RWPE1 (cell line): ENCODE measurements around the gene TOP3A.

Experiments
- CTCF ChIA-PET: fragments of 350-600 bp; sonication (Branson Sonifier 250); formaldehyde crosslinking; extraction: SDS; loops from one replicate; lab custom pipeline; 2021; lab: Yijun Ruan, JAX
- POLR2A ChIA-PET: fragments of 400-600 bp; formaldehyde crosslinking; extraction: SDS; loops from one replicate; lab custom pipeline; 2020; ENCODE audit warnings: antibody characterized with exemption; ENCODE audit not compliant: low non-redundant PET; lab: Yijun Ruan, JAX
- DNase-seq: peaks from one replicate; pipeline ENCODE4 v3.0.0; 2012; ENCODE audit warnings: low spot score
- H3K27ac ChIP-seq: fragments of 450-650 bp; 2 replicates; pipeline ENCODE4 v1.5.1; 2017
- CTCF ChIP-seq: fragments of 450-650 bp; conservative IDR thresholded peaks from 2 replicates; pipeline ENCODE4 v1.5.1; 2017; ENCODE audit warnings: low read depth, mild to moderate bottlenecking

TOP3A gene

GRCh38 chr17:18324140-18325050, 9.6 kb upstream of the TOP3A start:
- CTCF ChIA-PET = no interaction called here
- no peak for TF ChIP-seq CTCF
- POLR2A ChIA-PET = no interaction called here
- DNase-seq = no peak
- H3K27ac ChIP-seq = peak overlapping the region; percentile 20; the same call in 1 of the 2 replicates

GRCh38 chr17:18323507-18324139, 8.8 kb upstream of the TOP3A start:
- H3K27ac ChIP-seq = peak overlapping the region; percentile 20
- TF ChIP-seq CTCF = no peak
- ChIA-PET CTCF (no interaction called here), POLR2A (no interaction called here)
- no peak for DNase-seq

GRCh38 chr17:18323007-18323406, 8.2 kb upstream of the TOP3A start:
- DNase-seq = no peak
- no peak for TF ChIP-seq CTCF
- CTCF ChIA-PET = interaction anchor here (0.6 to 1.1 kb wide), 2 partner anchors 74 to 106 kb away, joined by 3 to 4 read pairs; no protein-coding TSS in a partner anchor
- POLR2A ChIA-PET = no interaction called here
- peak overlapping the region; percentile 20 for H3K27ac ChIP-seq

- TF ChIP-seq CTCF = no peak
- CTCF ChIA-PET = interaction anchor here (0.6 to 1.1 kb wide), 2 partner anchors 74 to 106 kb away, joined by 3 to 4 read pairs; no protein-coding TSS in a partner anchor
- POLR2A ChIA-PET = no interaction called here
- H3K27ac ChIP-seq = peak overlapping the region; percentile 20; the same call in 1 of the 2 replicates
- no peak for DNase-seq
Measured at GRCh38 chr17:18322522-18322921, 7.7 kb upstream of the TOP3A start.

GRCh38 chr17:18321309-18321708, 6.5 kb upstream of the TOP3A start:
- no peak for DNase-seq
- ChIA-PET POLR2A (no interaction called here), CTCF (interaction anchor here (0.6 kb wide), 1 partner anchor 218 kb away, joined by 4 read pairs; no protein-coding TSS in a partner anchor)
- no peak for TF ChIP-seq CTCF
- no peak overlapping the region for H3K27ac ChIP-seq

- H3K27ac ChIP-seq = peak overlapping the region; percentile 18; the same call in 1 of the 2 replicates
- DNase-seq = no peak
- POLR2A ChIA-PET = no interaction called here
- TF ChIP-seq CTCF = no peak
- CTCF ChIA-PET = no interaction called here
Measured at GRCh38 chr17:18320301-18320700, 5.5 kb upstream of the TOP3A start.
